Activated T-cell treated with anti-CD3 and anti-CD28 coated beads, Interleukin-2, amount 50 U/mL, for 48 hours (primary cell): ENCODE data around the gene SPAG4.

Experiments used
- DNase-seq, 2 experiments: peaks; one replicate each; pipeline ENCODE4 v3.0.0-alpha.2; 2020

SPAG4 gene

DNA sequence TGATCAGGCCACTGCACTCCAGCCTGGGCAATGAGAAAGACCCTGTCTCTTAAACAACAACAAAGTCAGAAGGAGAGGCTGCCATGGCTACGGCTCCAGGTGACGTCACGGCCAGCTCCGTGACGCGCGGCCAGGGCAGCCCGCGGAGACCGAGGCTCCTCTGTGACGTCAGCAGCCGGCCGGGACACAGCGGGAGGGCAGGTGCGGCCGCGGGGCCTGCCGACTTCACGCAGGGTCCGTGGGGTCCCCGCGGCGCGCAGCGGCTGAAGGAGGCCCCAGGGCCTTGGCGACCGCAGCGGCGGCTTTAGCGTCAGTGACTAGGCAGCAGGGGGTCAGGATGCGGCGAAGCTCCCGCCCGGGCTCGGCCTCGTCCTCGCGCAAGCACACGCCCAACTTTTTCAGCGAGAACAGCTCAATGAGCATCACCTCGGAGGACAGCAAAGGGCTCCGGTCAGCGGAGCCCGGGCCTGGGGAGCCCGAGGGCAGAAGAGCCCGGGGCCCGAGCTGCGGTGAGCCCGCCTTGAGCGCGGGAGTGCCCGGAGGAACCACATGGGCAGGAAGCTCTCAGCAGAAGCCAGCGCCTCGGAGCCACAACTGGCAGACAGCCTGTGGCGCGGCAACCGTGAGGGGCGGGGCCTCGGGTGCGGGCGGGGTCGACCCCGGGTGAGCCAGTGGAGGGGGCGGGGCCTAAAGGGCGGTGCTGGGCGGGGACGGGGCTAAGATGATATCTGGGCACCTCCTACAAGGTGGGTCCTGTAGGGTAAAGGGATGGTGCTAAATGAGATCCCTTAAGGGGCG, at the start of gene SPAG4:
Gene SPAG4, plus strand, starts transcription at position 163 of the 798 bp plus-strand sequence. Its CDS starts 175 bp downstream, at position 338.
- DNase-seq: peak; percentile 100

- DNase-seq: no peak
Measured at GRCh38 chr20:35568645-35569044, 47.0 kb upstream of the SPAG4 start.

- DNase-seq: no peak
Measured at GRCh38 chr20:35571555-35571954, 44.1 kb upstream of the SPAG4 start.

DNA sequence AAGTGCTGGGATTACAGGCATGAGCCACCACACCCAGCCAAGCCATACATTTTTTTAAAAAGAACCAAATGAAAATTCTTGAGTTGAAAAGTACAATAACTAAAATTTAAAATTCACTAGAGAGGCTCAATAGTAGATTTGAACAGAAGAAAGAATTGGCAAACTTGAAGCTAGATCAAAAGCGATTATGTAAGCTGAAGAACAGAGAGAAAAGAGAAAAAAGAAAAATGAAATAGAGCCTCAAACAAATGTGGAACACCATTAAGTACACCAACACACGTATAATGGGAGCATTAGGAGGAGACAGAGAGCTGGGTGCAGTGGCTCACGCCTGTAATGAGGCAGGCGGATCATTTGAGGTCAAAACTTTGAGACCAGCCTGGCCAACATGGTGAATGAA, 42.8 kb upstream of the SPAG4 start:
- no peak for DNase-seq

GRCh38 chr20:35575958-35576357, 39.7 kb upstream of the SPAG4 start:
- no peak for DNase-seq

GRCh38 chr20:35576816-35577215, 38.8 kb upstream of the SPAG4 start:
- no peak for DNase-seq

GRCh38 chr20:35578469-35578868, 37.2 kb upstream of the SPAG4 start:
- no peak for DNase-seq

DNA sequence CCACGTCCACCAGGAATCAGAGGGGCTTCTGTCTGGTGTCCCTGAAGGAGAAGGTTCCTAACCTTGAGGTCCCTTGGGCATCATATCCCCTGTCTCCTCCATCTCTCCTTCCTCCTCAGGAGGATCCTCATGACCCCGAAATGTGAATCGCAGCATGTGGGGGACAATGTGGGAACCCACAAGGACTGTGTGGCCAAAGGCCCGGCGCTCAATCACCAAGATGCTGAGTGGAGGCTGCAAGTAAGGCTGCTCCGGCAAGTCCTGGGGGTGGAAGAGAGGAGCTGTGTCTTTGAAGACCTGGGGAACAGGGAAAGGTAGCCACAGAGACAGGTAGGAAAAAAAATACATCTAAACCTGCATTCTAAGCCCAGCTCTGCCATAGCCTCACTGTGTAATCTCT, 36.4 kb upstream of the SPAG4 start:
- no peak for DNase-seq

DNA sequence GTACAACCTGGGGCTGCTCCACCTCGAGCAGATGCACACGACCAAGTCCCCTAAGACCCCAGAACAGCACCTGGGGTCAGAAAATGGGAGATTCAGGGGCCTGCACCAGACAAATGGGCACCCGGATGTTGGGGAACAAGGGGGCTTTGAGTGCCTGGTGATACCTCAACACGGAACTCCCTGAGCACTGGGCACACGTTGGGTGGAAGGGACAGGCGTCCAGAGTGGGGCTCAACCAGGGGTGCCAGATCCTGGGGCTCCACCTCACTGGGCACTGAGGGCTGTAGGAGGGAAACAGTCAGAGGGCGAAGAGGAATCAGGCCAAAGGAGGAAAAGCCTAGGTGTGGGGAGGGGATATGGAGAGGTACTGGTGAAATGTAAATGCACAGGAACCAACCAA, 33.5 kb upstream of the SPAG4 start:
- no peak for DNase-seq

- DNase-seq: no peak
Measured at GRCh38 chr20:35582741-35583404, 32.8 kb upstream of the SPAG4 start.

- no peak for DNase-seq
Measured at GRCh38 chr20:35583636-35584560, 31.7 kb upstream of the SPAG4 start.

DNA sequence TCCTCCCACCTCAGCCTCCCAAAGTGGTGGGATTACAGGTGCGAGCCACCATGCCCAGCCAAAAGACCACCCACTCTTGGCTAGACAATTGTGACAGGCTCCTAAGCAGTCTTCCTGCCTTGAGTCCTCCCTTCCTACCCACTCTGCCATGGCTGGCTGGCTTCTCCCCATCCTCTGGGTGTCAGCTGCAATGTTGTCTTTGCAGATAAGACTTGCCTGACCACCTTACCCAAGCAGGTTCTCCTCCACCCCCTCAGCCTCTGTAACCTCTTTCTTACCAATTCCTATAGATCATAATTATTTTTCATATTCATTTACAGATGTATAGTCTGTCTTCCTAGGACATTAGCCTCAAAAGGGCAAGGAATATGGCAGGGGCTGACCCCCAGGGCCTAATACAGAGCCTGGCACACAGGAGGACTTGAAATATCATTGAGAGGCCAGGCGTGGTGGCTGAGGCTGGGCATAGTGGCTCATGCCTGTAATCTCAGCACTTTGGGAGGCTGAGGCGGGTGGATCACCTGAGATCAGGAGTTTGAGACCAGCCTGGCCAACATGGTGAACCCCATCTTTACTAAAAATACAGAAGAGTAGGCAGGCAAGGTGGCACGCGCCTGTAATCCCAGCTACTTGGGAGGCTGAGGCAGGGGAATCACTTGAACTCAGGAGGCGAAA, 28.7 kb upstream of the SPAG4 start:
- DNase-seq: no peak

GRCh38 chr20:35587436-35587835, 28.2 kb upstream of the SPAG4 start:
- DNase-seq: no peak

DNA sequence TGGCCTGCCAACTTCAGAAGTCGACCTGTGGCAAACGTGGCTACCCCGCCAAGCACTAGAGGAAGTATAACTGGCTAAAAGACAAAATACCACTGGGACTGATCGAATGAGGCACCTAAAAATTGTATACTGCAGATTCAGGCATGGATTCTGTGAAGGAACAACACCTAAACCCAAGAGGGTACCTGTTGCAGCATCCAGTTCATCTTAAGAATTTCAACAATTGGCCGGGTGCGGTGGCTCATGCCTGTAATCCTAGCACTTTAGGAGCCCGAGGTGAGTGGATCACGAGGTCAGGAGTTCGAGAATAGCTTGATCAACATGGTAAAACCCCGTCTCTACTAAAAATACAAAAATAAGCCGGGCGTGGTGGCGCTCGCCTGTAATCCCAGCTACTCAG, 27.2 kb upstream of the SPAG4 start:
- no peak for DNase-seq

- DNase-seq: no peak
Measured at GRCh38 chr20:35592339-35592974, 23.2 kb upstream of the SPAG4 start.

DNA sequence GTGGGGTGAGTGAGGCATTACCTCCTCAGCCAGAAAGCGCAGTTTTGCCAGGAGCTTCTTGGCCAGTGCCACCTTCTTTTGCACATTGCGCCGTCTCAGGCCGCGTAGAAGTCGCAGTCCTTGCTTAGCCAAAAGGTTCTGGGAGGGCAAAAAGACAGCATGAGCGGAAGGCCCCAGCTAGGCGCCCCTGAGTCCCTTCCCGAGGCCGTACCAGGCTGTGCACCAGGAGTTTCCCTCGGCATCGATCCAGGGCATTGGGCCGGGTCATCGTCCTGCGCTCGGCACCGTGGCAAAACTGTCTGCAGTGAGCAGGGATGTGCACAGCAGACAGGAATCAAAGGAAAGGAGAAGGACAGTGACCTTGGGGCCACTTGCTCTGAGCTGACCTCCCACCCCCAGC, 20.2 kb upstream of the SPAG4 start:
- no peak for DNase-seq

GRCh38 chr20:35595901-35596300, 19.7 kb upstream of the SPAG4 start:
- no peak for DNase-seq

- no peak for DNase-seq
Measured at GRCh38 chr20:35597186-35597585, 18.4 kb upstream of the SPAG4 start.

DNA sequence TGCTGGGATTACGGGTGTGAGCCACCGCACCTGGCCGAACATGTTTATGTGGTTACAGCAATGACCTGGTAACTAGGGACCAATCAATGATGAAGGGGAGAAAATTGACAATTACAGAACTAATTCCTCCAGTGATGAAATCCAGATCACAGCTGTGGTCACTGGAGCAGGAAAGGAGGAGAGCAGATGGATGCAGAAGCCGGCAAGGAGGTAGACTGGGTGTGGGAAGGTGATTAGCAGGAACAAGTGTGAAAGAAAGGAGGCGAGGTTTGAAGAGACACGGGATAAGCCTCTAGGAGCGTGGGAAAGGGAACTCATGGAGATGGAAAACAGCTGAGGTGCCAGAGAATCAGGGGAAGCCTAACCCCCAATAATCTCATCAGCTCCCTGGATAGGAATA, 17.2 kb upstream of the SPAG4 start:
- DNase-seq: no peak

DNA sequence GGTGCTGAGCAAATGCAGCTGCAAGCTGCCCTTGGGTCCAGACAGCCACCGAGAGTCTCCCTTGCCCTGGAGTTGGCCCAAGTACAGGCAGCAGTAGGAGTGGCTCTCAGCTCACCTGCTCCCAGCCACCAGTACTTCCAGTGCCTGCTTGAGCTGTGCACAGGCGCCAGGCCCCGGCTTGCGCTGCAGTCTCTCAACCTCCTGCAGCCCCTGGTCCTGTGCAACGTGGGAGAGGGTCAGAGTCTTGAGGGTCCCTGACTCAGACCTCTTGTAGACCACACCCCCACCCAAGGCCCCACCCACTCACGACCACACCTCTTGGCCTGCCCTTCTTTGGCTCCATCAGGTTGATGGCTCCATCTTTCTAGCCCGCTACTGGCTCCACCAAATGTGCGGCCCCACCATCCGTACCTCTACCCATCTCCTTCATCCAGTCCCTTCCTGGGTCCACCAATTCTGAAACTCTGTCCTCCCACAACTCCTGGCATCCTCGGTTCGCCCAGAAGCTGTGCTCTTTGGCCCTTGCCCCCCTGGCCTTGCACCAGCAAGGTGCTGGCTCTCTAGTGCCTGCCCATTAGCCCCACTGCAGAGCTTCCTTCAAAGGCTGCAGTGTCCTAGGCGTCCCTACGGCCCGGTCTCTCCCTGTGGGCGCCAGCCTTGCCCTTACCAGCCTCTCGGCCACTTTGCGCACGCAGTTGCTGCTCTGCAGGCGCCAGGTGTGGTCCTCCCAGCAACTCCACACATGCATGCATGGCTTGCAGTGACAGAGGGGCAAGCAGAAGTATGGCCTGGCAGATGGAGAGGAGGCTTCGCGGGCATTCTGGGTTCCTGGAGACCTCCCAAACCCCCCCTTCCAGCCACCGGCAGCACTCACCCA, 16.5 kb upstream of the SPAG4 start:
- DNase-seq: no peak

- no peak for DNase-seq
Measured at GRCh38 chr20:35599776-35600120, 15.9 kb upstream of the SPAG4 start.
